Globus pallidus (tissue), 1 donor: ENCODE measurements around the gene AFAP1L1.

Experiments used
- DNase-seq: peaks from one replicate; pipeline ENCODE4 v3.0.0-alpha.2; 2015; ENCODE audit warnings: low spot score

The AFAP1L1 gene

GRCh38 chr5:149285153-149285552 is 13.5 kb downstream of the AFAP1L1 start:
- no peak for DNase-seq

GRCh38 chr5:149288436-149288835 is 16.8 kb downstream of the AFAP1L1 start:
- no peak for DNase-seq

GRCh38 chr5:149289301-149289700 is 17.6 kb downstream of the AFAP1L1 start:
- DNase-seq = no peak

- DNase-seq = no peak
Observed at GRCh38 chr5:149294872-149295829, 23.5 kb downstream of the AFAP1L1 start.

- DNase-seq = no peak
Observed at GRCh38 chr5:149297340-149298025, 25.8 kb downstream of the AFAP1L1 start.

GRCh38 chr5:149298163-149298562 is 26.5 kb downstream of the AFAP1L1 start:
- DNase-seq = no peak

- DNase-seq = no peak
Observed at GRCh38 chr5:149298842-149299404, 27.3 kb downstream of the AFAP1L1 start.

GRCh38 chr5:149299451-149300054 is 27.9 kb downstream of the AFAP1L1 start:
- DNase-seq = no peak

GRCh38 chr5:149300441-149300840 is 28.8 kb downstream of the AFAP1L1 start:
- DNase-seq = no peak

- no peak for DNase-seq
Observed at GRCh38 chr5:149301049-149301743, 29.5 kb downstream of the AFAP1L1 start.

- DNase-seq = no peak
Observed at GRCh38 chr5:149301744-149302380, 30.2 kb downstream of the AFAP1L1 start.

- no peak for DNase-seq
Observed at GRCh38 chr5:149302641-149303040, 31.0 kb downstream of the AFAP1L1 start.

- DNase-seq = no peak
Observed at GRCh38 chr5:149303210-149303609, 31.6 kb downstream of the AFAP1L1 start.

GRCh38 chr5:149304195-149305078 is 32.8 kb downstream of the AFAP1L1 start:
- no peak for DNase-seq

GRCh38 chr5:149309354-149309753 is 37.7 kb downstream of the AFAP1L1 start:
- DNase-seq = no peak

- no peak for DNase-seq
Observed at GRCh38 chr5:149310488-149310887, 38.8 kb downstream of the AFAP1L1 start.

GRCh38 chr5:149310947-149311658 is 39.4 kb downstream of the AFAP1L1 start:
- no peak for DNase-seq

- DNase-seq = no peak
Observed at GRCh38 chr5:149313151-149313841, 41.6 kb downstream of the AFAP1L1 start.

GRCh38 chr5:149314571-149315111 is 43.0 kb downstream of the AFAP1L1 start:
- DNase-seq = no peak
